OCI-LY1 (cell line): ENCODE measurements around the gene MED27.

Experiments used
- H2AFZ ChIP-seq: fragments of 200-600 bp; sonication (generic), shearing (Covaris generic); 2 replicates; pipeline ENCODE4 v1.6.0; 2014; ENCODE audit warnings: antibody characterized with exemption, mild to moderate bottlenecking, low read length
- H3F3A ChIP-seq: fragments of 200-600 bp; sonication (generic), shearing (Covaris generic); 2 replicates; pipeline ENCODE4 v1.6.0; 2014; ENCODE audit warnings: mild to moderate bottlenecking, antibody characterized with exemption, low read length, moderate library complexity; ENCODE audit not compliant: insufficient read depth
- H3K27ac ChIP-seq: fragments of 200-600 bp; sonication (generic); 2 replicates; pipeline ENCODE4 v1.5.1; 2014; ENCODE audit warnings: low read length, mixed run types, mild to moderate bottlenecking, low read depth; ENCODE audit not compliant: poor library complexity, severe bottlenecking
- H3K27me3 ChIP-seq: fragments of 200-600 bp; sonication (generic); 2 replicates; pipeline ENCODE4 v1.6.0; 2014; ENCODE audit warnings: antibody characterized with exemption, mild to moderate bottlenecking, low read length, moderate library complexity; ENCODE audit not compliant: insufficient read depth
- H3K36me3 ChIP-seq: fragments of 200-600 bp; sonication (generic); 2 replicates; pipeline ENCODE4 v1.6.1; 2014; ENCODE audit warnings: mild to moderate bottlenecking, antibody characterized with exemption, low read length, moderate library complexity, mixed read lengths; ENCODE audit not compliant: insufficient read depth
- H3K4me1 ChIP-seq: fragments of 200-600 bp; sonication (generic); 2 replicates; pipeline ENCODE4 v1.5.1; 2014; ENCODE audit warnings: mild to moderate bottlenecking, low read length, moderate library complexity; ENCODE audit not compliant: insufficient read depth, severe bottlenecking
- H3K4me2 ChIP-seq: fragments of 200-600 bp; sonication (generic), shearing (Covaris generic); 2 replicates; pipeline ENCODE4 v1.6.1; 2014; ENCODE audit warnings: low read length
- H3K4me3 ChIP-seq: fragments of 200-600 bp; sonication (generic); 2 replicates; pipeline ENCODE4 v1.5.1; 2014; ENCODE audit warnings: low read length, low read depth, mild to moderate bottlenecking, mixed read lengths; ENCODE audit not compliant: poor library complexity, severe bottlenecking
- H3K79me2 ChIP-seq: fragments of 200-600 bp; shearing (Covaris generic); 2 replicates; pipeline ENCODE4 v1.6.1; 2016; ENCODE audit warnings: mixed run types, low read length, mixed read lengths; ENCODE audit not compliant: insufficient read depth
- H3K9ac ChIP-seq: fragments of 200-600 bp; sonication (generic), shearing (Covaris generic); 2 replicates; pipeline ENCODE4 v1.6.1; 2014; ENCODE audit warnings: mild to moderate bottlenecking, low read length, mixed read lengths
- H3K9me2 ChIP-seq: fragments of 200-600 bp; sonication (generic), shearing (Covaris generic); 2 replicates; pipeline ENCODE4 v1.6.1; 2014; ENCODE audit warnings: low read depth, mild to moderate bottlenecking, low read length, mixed read lengths
- H3K9me3 ChIP-seq: fragments of 200-600 bp; shearing (Covaris generic); 2 replicates; pipeline ENCODE4 v1.6.1; 2014; ENCODE audit warnings: low read length, mixed read lengths
- H4K20me1 ChIP-seq: fragments of 200-600 bp; sonication (generic), shearing (Covaris generic); 2 replicates; pipeline ENCODE4 v1.6.0; 2016; ENCODE audit warnings: mild to moderate bottlenecking, low read length; ENCODE audit not compliant: insufficient read depth
- CTCF ChIP-seq: fragments of 200-600 bp; sonication (generic), shearing (Covaris generic); IDR thresholded peaks from 2 replicates; pipeline ENCODE4 v1.5.1; 2017; ENCODE audit warnings: mild to moderate bottlenecking, antibody characterized with exemption, low read length, moderate library complexity, mixed read lengths
- EZH2 ChIP-seq: fragments of 200-600 bp; sonication (generic), shearing (Covaris generic); IDR thresholded peaks from 2 replicates; pipeline ENCODE4 v1.8.0; 2017; ENCODE audit warnings: borderline replicate concordance, mixed run types, mild to moderate bottlenecking, antibody characterized with exemption, low read length, moderate library complexity, mixed read lengths

Gene MED27

GRCh38 chr9:131835151-131835910 lies 244.3 kb downstream of the MED27 start:
- no peak overlapping the region for H3K4me2 ChIP-seq
- H3K4me3 ChIP-seq: no peak overlapping the region
- peaks cover 15% of the 10 kb centered on the region; the same call in 1 of the 2 replicates for H3K27me3 ChIP-seq
- H3K36me3 ChIP-seq: no peaks in the 10 kb centered on the region
- TF ChIP-seq CTCF: no peak
- TF ChIP-seq EZH2: no peak
- H4K20me1 ChIP-seq: no peaks in the 10 kb centered on the region
- no peaks in the 10 kb centered on the region for H3K79me2 ChIP-seq
- H3K4me1 ChIP-seq: no peaks in the 10 kb centered on the region
- no peak overlapping the region for H3K27ac ChIP-seq
- H3F3A ChIP-seq: no peaks in the 10 kb centered on the region
- no peaks in the 10 kb centered on the region for H3K9me3 ChIP-seq
- H3K9me2 ChIP-seq: no peaks in the 10 kb centered on the region
- H3K9ac ChIP-seq: no peak overlapping the region
- no peak overlapping the region for H2AFZ ChIP-seq

- no peaks in the 10 kb centered on the region for H3K4me1 ChIP-seq
- no peaks in the 10 kb centered on the region for H3K9me2 ChIP-seq
- peaks cover 11% of the 10 kb centered on the region; the same call in 1 of the 2 replicates for H3K27me3 ChIP-seq
- no peak overlapping the region for H2AFZ ChIP-seq
- no peak for TF ChIP-seq CTCF
- no peak for TF ChIP-seq EZH2
- H4K20me1 ChIP-seq: no peaks in the 10 kb centered on the region
- H3K4me2 ChIP-seq: no peak overlapping the region
- no peaks in the 10 kb centered on the region for H3K9me3 ChIP-seq
- H3K79me2 ChIP-seq: no peaks in the 10 kb centered on the region
- H3K4me3 ChIP-seq: no peak overlapping the region
- no peak overlapping the region for H3K9ac ChIP-seq
- H3F3A ChIP-seq: no peaks in the 10 kb centered on the region
- H3K27ac ChIP-seq: no peak overlapping the region
- no peaks in the 10 kb centered on the region for H3K36me3 ChIP-seq
Observed at GRCh38 chr9:131834721-131835120, 244.9 kb downstream of the MED27 start.

- no peak overlapping the region for H2AFZ ChIP-seq
- no peak overlapping the region for H3K4me2 ChIP-seq
- TF ChIP-seq CTCF (no peak), EZH2 (no peak)
- no peaks in the 10 kb centered on the region for H3K79me2 ChIP-seq
- H3F3A ChIP-seq: no peaks in the 10 kb centered on the region
- H4K20me1 ChIP-seq: no peaks in the 10 kb centered on the region
- no peak overlapping the region for H3K27ac ChIP-seq
- no peaks in the 10 kb centered on the region for H3K9me2 ChIP-seq
- H3K4me3 ChIP-seq: no peak overlapping the region
- peaks cover 9% of the 10 kb centered on the region; the same call in 1 of the 2 replicates for H3K27me3 ChIP-seq
- H3K36me3 ChIP-seq: no peaks in the 10 kb centered on the region
- H3K9me3 ChIP-seq: no peaks in the 10 kb centered on the region
- no peak overlapping the region for H3K9ac ChIP-seq
- no peaks in the 10 kb centered on the region for H3K4me1 ChIP-seq
Observed at GRCh38 chr9:131833906-131834305, 245.8 kb downstream of the MED27 start.
